HepG2 (cell line): ENCODE results near the gene ADI1. TPM values are rescaled to one million over a fixed set of nuclear protein-coding genes. Genes with fewer than 3 reads are reported as not detected.

Source experiments
- ATAC-seq: fragments of 200-7000 bp; cut with Tn5 transposase; 3 replicates; pipeline ENCODE4 v1.9.1; 2020; ENCODE audit warnings: mild to moderate bottlenecking, moderate library complexity
- BruUV-seq: library from RNA; stranded (reverse); fragments of 400-500 nt; replicated peaks from 2 replicates; lab custom pipeline; 2021; lab: Mats Ljungman, UMichigan
- CTCF ChIA-PET: fragments of 300-600 bp; formaldehyde crosslinking; extraction: SDS; loops from one replicate; lab custom pipeline; 2021; ENCODE audit warnings: low total read pairs, inconsistent platforms, low intra/inter-chr PET ratio; lab: Yijun Ruan, JAX
- POLR2A ChIA-PET: fragments of 350-600 bp; sonication (Branson Sonifier 250); formaldehyde crosslinking; loops from one replicate; lab custom pipeline; 2020; ENCODE audit warnings: antibody characterized with exemption, inconsistent platforms; lab: Yijun Ruan, JAX
- DNase-seq: peaks from one replicate; pipeline ENCODE4 v3.0.0-alpha.2; 2015; ENCODE audit warnings: low spot score
- FAIRE-seq: peaks from 3 replicates; lab custom pipeline; 2011; peaks lifted over from hg19 to GRCh38; lab: Jason Lieb, UNC
- H2AFZ ChIP-seq: one replicate; pipeline ENCODE4 v1.6.1; 2011; ENCODE audit warnings: low read length, inconsistent platforms
- H3K27ac ChIP-seq: fragments of 300-600 bp; 3 replicates; pipeline ENCODE4 v1.8.0; 2011; ENCODE audit warnings: mixed run types, mild to moderate bottlenecking, mixed read lengths, low read length, inconsistent platforms; ENCODE audit not compliant: insufficient read depth; ENCODE audit errors: extremely low read length
- H3K27me3 ChIP-seq, 2 experiments: fragments of 200-600 bp in 1 of 2; 2 replicates in 1 of 2; 3 replicates in 1 of 2; pipeline versions ENCODE4 v1.6.0 to v1.8.0; 2011; ENCODE audit warnings: low read length in 2 of 2, mild to moderate bottlenecking in 2 of 2, moderate library complexity in 2 of 2, inconsistent platforms in 1 of 2; ENCODE audit not compliant: insufficient read depth in 2 of 2, control insufficient read depth in 1 of 2
- H3K36me3 ChIP-seq, 2 experiments: fragments of 200-600 bp in 1 of 2; replicated peaks in 1 of 2; 2 replicates in 1 of 2; 3 replicates in 1 of 2; pipeline versions ENCODE4 v1.5.1 to v1.8.0; 2011; ENCODE audit warnings: low read length in 2 of 2, inconsistent platforms in 1 of 2; ENCODE audit not compliant: insufficient read depth in 2 of 2, control insufficient read depth in 1 of 2
- H3K4me1 ChIP-seq: 2 replicates; pipeline ENCODE4 v1.5.1; 2012; ENCODE audit warnings: low read length, inconsistent platforms; ENCODE audit not compliant: insufficient read depth
- H3K4me2 ChIP-seq: 2 replicates; pipeline ENCODE4 v1.6.0; 2011; ENCODE audit warnings: low read depth, low read length, inconsistent platforms
- H3K4me3 ChIP-seq, 3 experiments: fragments of 200-600 bp in 1 of 3; sonication (generic), shearing (Covaris generic) in 1 of 3; replicated peaks in 1 of 3; 2 replicates each; pipeline ENCODE4 v1.5.1; 2011 to 2016; ENCODE audit warnings: low read length in 3 of 3, inconsistent platforms in 2 of 3, low read depth in 2 of 3, mild to moderate bottlenecking in 2 of 3, control low read depth in 1 of 3, mixed read lengths in 1 of 3; ENCODE audit not compliant: insufficient read depth in 1 of 3
- H3K79me2 ChIP-seq: one replicate; pipeline ENCODE4 v1.6.1; 2011; ENCODE audit warnings: low read length, inconsistent platforms; ENCODE audit not compliant: insufficient read depth
- H3K9ac ChIP-seq: 2 replicates; pipeline ENCODE4 v1.6.0; 2011; ENCODE audit warnings: mild to moderate bottlenecking, low read depth, low read length, inconsistent platforms; ENCODE audit not compliant: insufficient read depth
- H3K9me3 ChIP-seq: 2 replicates; pipeline ENCODE4 v1.5.1; 2012; ENCODE audit warnings: mild to moderate bottlenecking, low read length
- H4K20me1 ChIP-seq: 2 replicates; pipeline ENCODE4 v1.6.0; 2011; ENCODE audit warnings: inconsistent platforms, mild to moderate bottlenecking, low read length, moderate library complexity; ENCODE audit not compliant: insufficient read depth
- HNRNPL ChIP-seq: fragments of 200-400 bp; formaldehyde crosslinking; IDR thresholded peaks from 2 replicates; pipeline ENCODE4 v1.6.1; 2017; ENCODE audit warnings: mild to moderate bottlenecking, low read depth, low read length
- HOXA9 ChIP-seq: sonication (generic); formaldehyde crosslinking; IDR thresholded peaks from 2 replicates; pipeline ENCODE4 v1.8.1; 2022; ENCODE audit warnings: missing genetic modification reagents, mild to moderate bottlenecking, moderate library complexity, borderline replicate concordance
- KAT8 ChIP-seq: IDR thresholded peaks from 2 replicates; pipeline ENCODE4 v1.6.1; 2016; ENCODE audit warnings: missing genetic modification reagents, missing compliant biosample characterization
- KLF12 ChIP-seq: sonication (generic); formaldehyde crosslinking; IDR thresholded peaks from 2 replicates; pipeline ENCODE4 v1.4.0; 2020; ENCODE audit warnings: missing genetic modification reagents, borderline replicate concordance
- PAWR ChIP-seq: sonication (generic); formaldehyde crosslinking; IDR thresholded peaks from 2 replicates; pipeline ENCODE4 v1.4.0; 2020; ENCODE audit warnings: missing genetic modification reagents, mild to moderate bottlenecking, borderline replicate concordance
- SMARCE1 ChIP-seq: fragments of 450-650 bp; IDR thresholded peaks from 2 replicates; pipeline ENCODE4 v1.6.1; 2017; ENCODE audit warnings: borderline replicate concordance
- ZNF260 ChIP-seq: sonication (generic); formaldehyde crosslinking; IDR thresholded peaks from 2 replicates; pipeline ENCODE4 v1.4.0; 2020; ENCODE audit warnings: missing genetic modification reagents, low read depth, mild to moderate bottlenecking, borderline replicate concordance
- ZNF451 ChIP-seq: sonication (generic); formaldehyde crosslinking; IDR thresholded peaks from 2 replicates; pipeline ENCODE4 v1.5.0; 2020; ENCODE audit warnings: mild to moderate bottlenecking, missing genetic modification reagents
- ZNF589 ChIP-seq: sonication (generic); formaldehyde crosslinking; conservative IDR thresholded peaks from 2 replicates; pipeline ENCODE4 v1.8.0; 2022; ENCODE audit warnings: mild to moderate bottlenecking, moderate library complexity, missing genetic modification reagents
- WGBS: methylation state at CpG from one replicate; pipeline ENCODE4 v1.1.6; 2017; ENCODE audit warnings: low lambda C conversion rate; 5-methylcytosine and 5-hydroxymethylcytosine counted together
- in situ Hi-C: cut with HindIII; loops from 2 replicates; pipeline ENCODE4 v1.10.0; 2017; ENCODE audit warnings: low pct_unique_long_range_greater_than_20kb; ENCODE audit not compliant: extremely low pct_ligation_motif_present
- intact Hi-C: fragments of 100-400 bp; cut with micrococcal nuclease; formaldehyde crosslinking; loops from one replicate; pipeline ENCODE4 v1.10.0; 2022; ENCODE audit not compliant: unreplicated experiment
- polyA plus RNA-seq, 8 experiments: library from polyadenylated mRNA; depleted of rRNA in 3 of 8; stranded (reverse) in 7 of 8; unstranded in 1 of 8; fragments of >200 nt; fragmentation: Illumina TruSeq in 4 of 8; extraction: Trizol in 4 of 8; gene quantifications; 2 replicates each; pipeline versions ENCODE4 v1.2.1 to v1.2.3, GENCODE V29; 2011 to 2016; ENCODE audit warnings: low read depth in 4 of 8, missing spikeins in 1 of 8, mixed read lengths in 1 of 8; ENCODE audit not compliant: insufficient read depth in 1 of 8
- total RNA-seq, 5 experiments: library from RNA; depleted of rRNA; stranded (reverse); fragments of >200 nt; fragmentation: Illumina TruSeq; extraction: Trizol; gene quantifications; 2 replicates each; pipeline ENCODE4 v1.2.3, GENCODE V29; 2016; ENCODE audit warnings: low read depth in 1 of 5
- TF ChIP-seq, protein P1 (sequence below): sonication (generic); formaldehyde crosslinking; IDR thresholded peaks from 2 replicates; pipeline ENCODE4 v1.4.0; 2020; ENCODE audit warnings: missing genetic modification reagents
- TF ChIP-seq, protein P2 (sequence below): sonication (generic); formaldehyde crosslinking; conservative IDR thresholded peaks from 2 replicates; pipeline ENCODE4 v1.4.0; 2020; ENCODE audit warnings: mild to moderate bottlenecking, missing genetic modification reagents, moderate library complexity
- TF ChIP-seq, protein P3 (sequence below): sonication (generic); formaldehyde crosslinking; IDR thresholded peaks from 2 replicates; pipeline ENCODE4 v1.4.0; 2020; ENCODE audit warnings: missing genetic modification reagents

Gene ADI1
- total and polyA plus RNA-seq, 2 of the 13 experiments (the other 11 are each of a cell fraction or from before 2014, with no cell fraction given) = 28.7 to 123 TPM

DNA sequence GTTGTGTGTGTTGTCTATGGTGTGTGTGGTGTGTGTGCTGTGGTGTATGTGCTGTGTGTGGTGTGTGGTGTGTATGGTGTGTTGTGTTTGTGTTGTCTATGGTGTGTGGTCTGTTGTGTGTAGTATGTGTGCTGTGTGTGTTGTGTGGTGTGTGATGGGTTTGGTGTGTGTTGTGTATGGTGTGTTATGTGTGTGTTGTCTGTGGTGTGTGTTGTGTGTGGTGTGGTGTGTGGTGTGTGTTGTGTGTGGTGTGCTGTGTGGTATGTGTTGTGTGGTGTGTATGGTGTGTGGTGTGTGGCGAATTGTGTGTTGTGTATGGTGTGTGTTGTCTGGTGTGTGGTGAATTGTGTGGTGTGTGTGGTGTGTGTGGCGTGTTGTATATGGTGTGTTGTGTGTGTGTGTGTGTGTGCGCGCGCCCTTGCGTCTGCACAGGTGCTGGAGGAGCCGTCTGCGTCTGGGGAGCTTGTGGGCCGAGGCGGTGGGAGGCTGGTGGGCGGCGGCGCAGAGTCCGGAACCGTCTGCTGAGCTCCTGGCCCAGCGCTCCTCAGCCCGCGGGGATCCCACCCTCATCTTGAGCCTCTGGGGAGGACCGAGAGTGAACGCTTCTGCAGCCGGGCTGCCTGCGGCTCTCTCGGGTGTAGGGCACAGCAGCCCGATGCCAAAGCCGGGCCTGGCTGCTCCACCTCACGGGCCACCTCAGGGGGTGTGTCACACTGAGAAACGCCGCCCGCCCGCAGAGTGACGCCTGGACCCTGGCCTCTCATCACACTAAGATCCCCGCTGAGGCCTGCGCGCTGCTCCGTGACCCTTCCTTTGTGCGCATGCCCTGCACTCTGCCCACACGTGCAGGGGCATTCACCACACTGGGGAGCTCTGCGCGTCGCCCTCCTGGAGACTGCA, 8.8 kb upstream of the ADI1 start:
- POLR2A ChIA-PET = interaction anchor here (1.0 kb wide), 1 partner anchor 30 kb away, joined by 4 read pairs; the partner anchor contains the start of gene RNASEH1
- Histone ChIP-seq H3K4me3 (no peak overlapping the region), H3K79me2 (no peaks in the 10 kb centered on the region), H3K4me2 (no peak overlapping the region), H4K20me1 (no peaks in the 10 kb centered on the region), H3K9ac (no peak overlapping the region), H3K27me3 (no peaks in the 10 kb centered on the region), H3K36me3 (peaks cover 0 to 2% of the 10 kb centered on the region in 2 experiments; a peak in 2 of 5 replicates), H3K9me3 (no peaks in the 10 kb centered on the region), H2AFZ (no peak overlapping the region), H3K4me1 (peaks cover 25% of the 10 kb centered on the region), H3K27ac (no peak overlapping the region)
- in situ Hi-C loops = no loop called here
- DNase-seq (no peak), ATAC-seq (no peak), FAIRE-seq (no peak)
- no TSS peak for BruUV-seq
- CTCF ChIA-PET = no interaction called here
- intact Hi-C loops = no loop called here
- 97% methylated on average over 30 of the region's 40 CpGs for WGBS
- TF ChIP-seq HNRNPL = 0 out of 2 replicates have a peak, but pooled peaks have one; percentile 6
- TF ChIP-seq HOXA9 (CRISPR knock-in tag) = no peak
- TF ChIP-seq ZNF260 (CRISPR knock-in tag) = no peak
- TF ChIP-seq KAT8 (CRISPR knock-in tag) = no peak
- TF ChIP-seq ZNF451 = no peak
- TF ChIP-seq SMARCE1 = no peak
- no peak for TF ChIP-seq ZNF589 (CRISPR knock-in tag)
- TF ChIP-seq, protein P1, sequence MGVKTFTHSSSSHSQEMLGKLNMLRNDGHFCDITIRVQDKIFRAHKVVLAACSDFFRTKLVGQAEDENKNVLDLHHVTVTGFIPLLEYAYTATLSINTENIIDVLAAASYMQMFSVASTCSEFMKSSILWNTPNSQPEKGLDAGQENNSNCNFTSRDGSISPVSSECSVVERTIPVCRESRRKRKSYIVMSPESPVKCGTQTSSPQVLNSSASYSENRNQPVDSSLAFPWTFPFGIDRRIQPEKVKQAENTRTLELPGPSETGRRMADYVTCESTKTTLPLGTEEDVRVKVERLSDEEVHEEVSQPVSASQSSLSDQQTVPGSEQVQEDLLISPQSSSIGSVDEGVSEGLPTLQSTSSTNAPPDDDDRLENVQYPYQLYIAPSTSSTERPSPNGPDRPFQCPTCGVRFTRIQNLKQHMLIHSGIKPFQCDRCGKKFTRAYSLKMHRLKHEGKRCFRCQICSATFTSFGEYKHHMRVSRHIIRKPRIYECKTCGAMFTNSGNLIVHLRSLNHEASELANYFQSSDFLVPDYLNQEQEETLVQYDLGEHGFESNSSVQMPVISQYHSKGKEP (CRISPR knock-in tag) = no peak
- TF ChIP-seq, protein P2, sequence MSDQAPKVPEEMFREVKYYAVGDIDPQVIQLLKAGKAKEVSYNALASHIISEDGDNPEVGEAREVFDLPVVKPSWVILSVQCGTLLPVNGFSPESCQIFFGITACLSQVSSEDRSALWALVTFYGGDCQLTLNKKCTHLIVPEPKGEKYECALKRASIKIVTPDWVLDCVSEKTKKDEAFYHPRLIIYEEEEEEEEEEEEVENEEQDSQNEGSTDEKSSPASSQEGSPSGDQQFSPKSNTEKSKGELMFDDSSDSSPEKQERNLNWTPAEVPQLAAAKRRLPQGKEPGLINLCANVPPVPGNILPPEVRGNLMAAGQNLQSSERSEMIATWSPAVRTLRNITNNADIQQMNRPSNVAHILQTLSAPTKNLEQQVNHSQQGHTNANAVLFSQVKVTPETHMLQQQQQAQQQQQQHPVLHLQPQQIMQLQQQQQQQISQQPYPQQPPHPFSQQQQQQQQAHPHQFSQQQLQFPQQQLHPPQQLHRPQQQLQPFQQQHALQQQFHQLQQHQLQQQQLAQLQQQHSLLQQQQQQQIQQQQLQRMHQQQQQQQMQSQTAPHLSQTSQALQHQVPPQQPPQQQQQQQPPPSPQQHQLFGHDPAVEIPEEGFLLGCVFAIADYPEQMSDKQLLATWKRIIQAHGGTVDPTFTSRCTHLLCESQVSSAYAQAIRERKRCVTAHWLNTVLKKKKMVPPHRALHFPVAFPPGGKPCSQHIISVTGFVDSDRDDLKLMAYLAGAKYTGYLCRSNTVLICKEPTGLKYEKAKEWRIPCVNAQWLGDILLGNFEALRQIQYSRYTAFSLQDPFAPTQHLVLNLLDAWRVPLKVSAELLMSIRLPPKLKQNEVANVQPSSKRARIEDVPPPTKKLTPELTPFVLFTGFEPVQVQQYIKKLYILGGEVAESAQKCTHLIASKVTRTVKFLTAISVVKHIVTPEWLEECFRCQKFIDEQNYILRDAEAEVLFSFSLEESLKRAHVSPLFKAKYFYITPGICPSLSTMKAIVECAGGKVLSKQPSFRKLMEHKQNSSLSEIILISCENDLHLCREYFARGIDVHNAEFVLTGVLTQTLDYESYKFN (CRISPR knock-in tag) = no peak
- TF ChIP-seq, protein P3, sequence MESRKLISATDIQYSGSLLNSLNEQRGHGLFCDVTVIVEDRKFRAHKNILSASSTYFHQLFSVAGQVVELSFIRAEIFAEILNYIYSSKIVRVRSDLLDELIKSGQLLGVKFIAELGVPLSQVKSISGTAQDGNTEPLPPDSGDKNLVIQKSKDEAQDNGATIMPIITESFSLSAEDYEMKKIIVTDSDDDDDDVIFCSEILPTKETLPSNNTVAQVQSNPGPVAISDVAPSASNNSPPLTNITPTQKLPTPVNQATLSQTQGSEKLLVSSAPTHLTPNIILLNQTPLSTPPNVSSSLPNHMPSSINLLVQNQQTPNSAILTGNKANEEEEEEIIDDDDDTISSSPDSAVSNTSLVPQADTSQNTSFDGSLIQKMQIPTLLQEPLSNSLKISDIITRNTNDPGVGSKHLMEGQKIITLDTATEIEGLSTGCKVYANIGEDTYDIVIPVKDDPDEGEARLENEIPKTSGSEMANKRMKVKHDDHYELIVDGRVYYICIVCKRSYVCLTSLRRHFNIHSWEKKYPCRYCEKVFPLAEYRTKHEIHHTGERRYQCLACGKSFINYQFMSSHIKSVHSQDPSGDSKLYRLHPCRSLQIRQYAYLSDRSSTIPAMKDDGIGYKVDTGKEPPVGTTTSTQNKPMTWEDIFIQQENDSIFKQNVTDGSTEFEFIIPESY = no peak
- no peak for TF ChIP-seq KLF12
- no peak for TF ChIP-seq PAWR (CRISPR knock-in tag)
